Common myeloid progenitor, CD34-positive (primary cell): Measurements from ENCODE around the gene QPCT.

ENCODE experiments used
- CTCF ChIA-PET: fragments of 350-600 bp; sonication (Branson Sonifier 250); formaldehyde crosslinking; loops from one replicate; lab custom pipeline; 2021; ENCODE audit warnings: antibody characterized with exemption; lab: Charles Lee
- POLR2A ChIA-PET: fragments of 350-600 bp; sonication (Branson Sonifier 250); formaldehyde crosslinking; loops from one replicate; lab custom pipeline; 2021; ENCODE audit warnings: antibody characterized with exemption; lab: Charles Lee
- DNase-seq, 3 donors: peaks; one replicate each; pipeline versions ENCODE4 v3.0.0 to v3.0.0-alpha.2; 2013
- H3K27ac ChIP-seq, 2 experiments: 1 replicate in 1 of 2; 2 replicates in 1 of 2; pipeline ENCODE4 v1.7.0; 2013; ENCODE audit warnings: inconsistent platforms in 2 of 2, low read length in 2 of 2, mild to moderate bottlenecking in 2 of 2, low read depth in 1 of 2, moderate library complexity in 1 of 2; ENCODE audit not compliant: severe bottlenecking in 2 of 2, insufficient read depth in 1 of 2, poor library complexity in 1 of 2
- H3K27me3 ChIP-seq, 5 experiments: replicated peaks in 2 of 5; 1 replicate in 3 of 5; 2 replicates in 2 of 5; pipeline versions ENCODE4 v1.6.1 to v1.7.0; 2013; ENCODE audit warnings: low read length in 4 of 5, mild to moderate bottlenecking in 2 of 5, moderate library complexity in 2 of 5, inconsistent platforms in 1 of 5; ENCODE audit not compliant: insufficient read depth in 5 of 5, control insufficient read depth in 4 of 5
- H3K36me3 ChIP-seq, 4 experiments: 1 replicate in 2 of 4; 2 replicates in 2 of 4; pipeline versions ENCODE4 v1.6.1 to v1.7.0; 2013; ENCODE audit warnings: low read length in 3 of 4, control low read depth in 1 of 4, mild to moderate bottlenecking in 1 of 4; ENCODE audit not compliant: control insufficient read depth in 4 of 4, insufficient read depth in 4 of 4
- H3K4me1 ChIP-seq, 4 experiments: 1 replicate in 3 of 4; 2 replicates in 1 of 4; pipeline versions ENCODE4 v1.6.1 to v1.7.1; 2013; ENCODE audit warnings: low read length in 3 of 4, mild to moderate bottlenecking in 3 of 4, control low read depth in 1 of 4, inconsistent platforms in 1 of 4, moderate library complexity in 1 of 4; ENCODE audit not compliant: control insufficient read depth in 4 of 4, insufficient read depth in 4 of 4; ENCODE audit errors: control extremely low read depth in 1 of 4
- H3K4me3 ChIP-seq, 7 experiments: 1 replicate in 4 of 7; 2 replicates in 3 of 7; pipeline versions ENCODE4 v1.5.1 to v1.7.0; 2013; ENCODE audit warnings: mild to moderate bottlenecking in 7 of 7, low read length in 6 of 7, moderate library complexity in 6 of 7, inconsistent platforms in 2 of 7, low read depth in 2 of 7, control low read depth in 1 of 7; ENCODE audit not compliant: insufficient read depth in 4 of 7, control insufficient read depth in 1 of 7; ENCODE audit errors: extremely low read depth in 1 of 7
- H3K9me3 ChIP-seq, 5 experiments: 1 replicate in 4 of 5; 2 replicates in 1 of 5; pipeline versions ENCODE4 v1.6.1 to v1.7.1; 2013; ENCODE audit warnings: low read length in 4 of 5, mild to moderate bottlenecking in 2 of 5, inconsistent platforms in 1 of 5, low read depth in 1 of 5, moderate library complexity in 1 of 5; ENCODE audit not compliant: control insufficient read depth in 4 of 5, insufficient read depth in 2 of 5; ENCODE audit errors: control extremely low read depth in 1 of 5
- WGBS: methylation state at CpG from one replicate; pipeline ENCODE4 v1.1.5; 2013; ENCODE audit not compliant: insufficient coverage; 5-methylcytosine and 5-hydroxymethylcytosine counted together

QPCT gene

GRCh38 chr2:37392428-37392827, 48.0 kb downstream of the QPCT start:
- Histone ChIP-seq H3K27ac (no peak overlapping the region), H3K4me3 (no peak overlapping the region), H3K9me3 (no peaks in the 10 kb centered on the region), H3K36me3 (no peaks in the 10 kb centered on the region), H3K4me1 (peaks cover 12 to 38% (median 15%) of the 10 kb centered on the region in 4 experiments), H3K27me3 (no peaks in the 10 kb centered on the region)
- ChIA-PET CTCF (no interaction called here), POLR2A (no interaction called here)
- WGBS = 100% methylated on average over 2 of the region's 2 CpGs
- DNase-seq = no peak

DNA sequence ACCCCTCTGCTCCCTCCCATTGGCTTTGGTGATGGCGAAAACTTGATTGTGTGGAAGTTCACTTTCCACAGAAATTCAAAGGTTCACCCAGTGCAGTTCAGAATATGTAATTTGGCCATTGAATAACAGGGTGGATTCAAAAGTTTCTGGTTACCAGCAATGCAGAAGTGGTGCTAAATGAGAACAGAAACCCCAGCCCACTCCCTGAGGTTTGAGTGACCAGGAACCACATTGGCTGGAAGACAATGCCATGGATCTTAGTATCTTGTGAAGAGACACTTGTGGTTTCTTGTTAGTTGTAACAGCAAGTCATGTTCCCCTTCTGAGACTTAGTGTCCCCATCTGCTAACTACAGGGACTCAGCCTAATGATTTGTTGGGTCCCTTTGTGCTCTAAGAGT, 49.8 kb downstream of the QPCT start:
- no peaks in the 10 kb centered on the region for H3K27me3 ChIP-seq
- ChIA-PET POLR2A (no interaction called here), CTCF (interaction anchor here (1.0 to 1.6 kb wide), 5 partner anchors 21 to 497 kb away, joined by 3 to 6 read pairs (median 4); no protein-coding TSS in a partner anchor)
- 100% methylated on average over 1 of the region's 1 CpG for WGBS
- no peak overlapping the region for H3K27ac ChIP-seq
- DNase-seq = peak in 2 of 3 donors; percentile 31 to 37
- no peaks in the 10 kb centered on the region for H3K36me3 ChIP-seq
- no peaks in the 10 kb centered on the region for H3K9me3 ChIP-seq
- H3K4me3 ChIP-seq = no peak overlapping the region
- H3K4me1 ChIP-seq = peaks cover 12 to 36% (median 15%) of the 10 kb centered on the region in 4 experiments

DNA sequence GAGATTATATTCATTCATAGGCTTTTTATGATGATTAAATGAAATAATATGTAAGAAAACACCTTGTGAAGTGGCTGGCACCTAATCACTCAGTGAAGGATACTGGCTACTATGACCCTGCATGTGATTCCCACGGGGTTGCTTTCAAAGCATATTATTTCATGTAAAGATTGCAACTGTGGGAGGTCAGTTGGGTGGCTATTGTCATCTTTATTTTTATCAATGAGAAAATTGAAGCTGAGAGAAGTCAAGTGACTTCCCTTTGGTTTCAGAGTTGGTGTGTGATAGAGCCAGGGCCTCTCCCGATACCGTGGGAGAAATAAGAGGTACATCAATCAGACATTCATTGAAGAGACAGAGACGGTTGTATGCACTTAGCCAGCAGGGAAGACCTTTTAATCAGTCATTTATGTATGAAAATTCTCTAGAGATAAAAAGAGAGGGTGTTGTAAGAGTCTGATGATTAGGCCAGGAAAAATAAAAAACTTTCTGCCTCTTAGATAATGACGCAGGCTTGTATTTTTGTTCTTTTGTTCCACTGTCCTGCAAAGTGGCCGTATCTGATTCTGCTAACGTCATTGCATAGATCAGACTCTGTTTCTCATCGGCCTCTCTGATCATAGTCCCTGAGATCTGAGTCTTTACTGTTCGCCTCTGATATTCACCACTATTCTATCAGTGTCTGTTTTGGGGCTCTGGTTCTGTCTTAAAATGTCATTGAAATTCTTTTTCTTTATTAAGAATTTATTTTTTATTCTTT, 50.5 kb downstream of the QPCT start:
- H3K27me3 ChIP-seq = no peaks in the 10 kb centered on the region
- ChIA-PET CTCF (interaction anchor here (0.6 to 5.0 kb wide), 20 partner anchors 8 to 881 kb away, joined by 3 to 73 read pairs (median 6); no protein-coding TSS in a partner anchor), POLR2A (interaction anchor here (0.6 kb wide), 1 partner anchor 889 kb away, joined by 3 read pairs; no protein-coding TSS in a partner anchor)
- H3K9me3 ChIP-seq = no peaks in the 10 kb centered on the region
- H3K27ac ChIP-seq = no peak overlapping the region
- peaks cover 7 to 29% (median 9%) of the 10 kb centered on the region in 4 experiments for H3K4me1 ChIP-seq
- 94% methylated on average over 8 of the region's 9 CpGs for WGBS
- no peaks in the 10 kb centered on the region for H3K36me3 ChIP-seq
- no peak overlapping the region for H3K4me3 ChIP-seq
- DNase-seq = no peak

GRCh38 chr2:37396890-37397565, 52.6 kb downstream of the QPCT start:
- H3K36me3 ChIP-seq = no peaks in the 10 kb centered on the region
- no peaks in the 10 kb centered on the region for H3K9me3 ChIP-seq
- ChIA-PET POLR2A (interaction anchor here (0.6 to 1.2 kb wide), 3 partner anchors 53 to 716 kb away, joined by 3 to 9 read pairs (median 8); no protein-coding TSS in a partner anchor), CTCF (interaction anchor here (0.6 to 5.0 kb wide), 26 partner anchors 9 to 879 kb away, joined by 3 to 73 read pairs (median 5); partner anchors contain the start of gene CYP1B1)
- WGBS = 100% methylated on average over 1 of the region's 1 CpG
- no peaks in the 10 kb centered on the region for H3K27me3 ChIP-seq
- DNase-seq = no peak
- peaks cover 0 to 16% (median 0%) of the 10 kb centered on the region in 4 experiments for H3K4me1 ChIP-seq
- H3K27ac ChIP-seq = no peak overlapping the region
- no peak overlapping the region for H3K4me3 ChIP-seq

GRCh38 chr2:37398990-37399389, 54.6 kb downstream of the QPCT start:
- DNase-seq = no peak
- no peaks in the 10 kb centered on the region for H3K27me3 ChIP-seq
- CTCF ChIA-PET = interaction anchor here (1.0 to 5.0 kb wide), 5 partner anchors 14 to 875 kb away, joined by 3 to 73 read pairs (median 4); no protein-coding TSS in a partner anchor
- H3K4me1 ChIP-seq = peaks cover 0 to 12% (median 0%) of the 10 kb centered on the region in 4 experiments
- WGBS = no CpG with 5 or more reads among the region's 1 CpG
- POLR2A ChIA-PET = no interaction called here
- no peak overlapping the region for H3K4me3 ChIP-seq
- no peaks in the 10 kb centered on the region for H3K36me3 ChIP-seq
- H3K9me3 ChIP-seq = no peaks in the 10 kb centered on the region
- no peak overlapping the region for H3K27ac ChIP-seq

DNA sequence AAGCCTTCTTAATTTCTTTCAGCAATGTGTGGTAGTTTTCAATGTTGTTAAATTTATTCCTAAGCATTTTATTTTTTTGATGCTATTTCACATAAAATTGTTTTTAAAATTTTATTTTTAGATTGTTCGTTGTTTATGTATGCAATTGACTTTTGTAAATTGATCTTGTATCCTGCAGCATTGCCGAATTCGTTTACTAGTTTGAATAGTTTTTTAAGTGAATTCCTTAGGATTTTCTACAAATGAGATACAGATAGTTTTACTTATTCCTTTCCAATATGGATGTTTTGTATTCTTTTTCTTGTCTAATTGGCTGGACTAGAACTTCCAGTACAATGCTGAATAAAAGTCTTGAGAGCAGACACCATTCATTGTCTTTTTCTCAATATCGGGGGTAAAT, 55.6 kb downstream of the QPCT start:
- CTCF ChIA-PET = interaction anchor here (1.0 to 5.0 kb wide), 3 partner anchors 15 to 874 kb away, joined by 3 to 73 read pairs (median 12); no protein-coding TSS in a partner anchor
- H3K4me3 ChIP-seq = no peak overlapping the region
- H3K27me3 ChIP-seq = no peaks in the 10 kb centered on the region
- POLR2A ChIA-PET = no interaction called here
- WGBS = no CpG with 5 or more reads among the region's 4 CpGs
- no peaks in the 10 kb centered on the region for H3K9me3 ChIP-seq
- no peaks in the 10 kb centered on the region for H3K36me3 ChIP-seq
- H3K4me1 ChIP-seq = peaks cover 0 to 2% (median 0%) of the 10 kb centered on the region in 4 experiments
- no peak for DNase-seq
- no peak overlapping the region for H3K27ac ChIP-seq
